Measurements from ENCODE around the gene PRXL2B.

Gene PRXL2B

GRCh38 chr1:2601721-2602303 is 15.2 kb downstream of the PRXL2B start:
- DNase-seq: peak in 1 of 2 experiments; percentile 8

DNA sequence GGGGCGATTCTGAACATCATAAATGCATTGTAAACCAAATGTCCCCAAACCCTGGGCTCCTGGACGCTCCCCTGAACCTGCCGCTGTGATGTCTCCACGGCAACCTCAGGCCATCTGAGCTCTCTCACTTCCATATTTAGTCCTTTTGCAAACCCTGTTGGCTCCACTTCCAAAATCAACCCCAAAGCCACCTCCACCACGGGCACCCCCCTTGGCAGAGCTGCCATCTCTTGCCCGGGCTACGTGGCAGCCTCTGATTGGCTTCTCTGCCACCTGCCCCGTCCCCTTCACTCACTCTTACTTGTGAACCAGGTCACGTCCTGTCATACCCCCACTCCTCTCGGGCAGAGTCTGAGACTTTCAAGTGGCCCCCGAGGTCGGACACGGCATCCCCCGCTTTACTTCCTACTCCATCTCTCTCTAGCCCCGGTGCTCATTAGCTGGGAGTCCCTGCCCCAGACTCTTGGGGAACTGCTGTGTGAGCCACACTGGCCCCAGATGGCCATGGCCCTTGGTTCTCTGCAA is 15.8 kb downstream of the PRXL2B start:
- DNase-seq: peak; percentile 11 to 13

GRCh38 chr1:2602866-2603520 is 16.4 kb downstream of the PRXL2B start:
- DNase-seq: peak in 1 of 2 experiments; percentile 8

GRCh38 chr1:2603521-2604155 is 17.1 kb downstream of the PRXL2B start:
- peak in 1 of 2 experiments; percentile 12 for DNase-seq

DNA sequence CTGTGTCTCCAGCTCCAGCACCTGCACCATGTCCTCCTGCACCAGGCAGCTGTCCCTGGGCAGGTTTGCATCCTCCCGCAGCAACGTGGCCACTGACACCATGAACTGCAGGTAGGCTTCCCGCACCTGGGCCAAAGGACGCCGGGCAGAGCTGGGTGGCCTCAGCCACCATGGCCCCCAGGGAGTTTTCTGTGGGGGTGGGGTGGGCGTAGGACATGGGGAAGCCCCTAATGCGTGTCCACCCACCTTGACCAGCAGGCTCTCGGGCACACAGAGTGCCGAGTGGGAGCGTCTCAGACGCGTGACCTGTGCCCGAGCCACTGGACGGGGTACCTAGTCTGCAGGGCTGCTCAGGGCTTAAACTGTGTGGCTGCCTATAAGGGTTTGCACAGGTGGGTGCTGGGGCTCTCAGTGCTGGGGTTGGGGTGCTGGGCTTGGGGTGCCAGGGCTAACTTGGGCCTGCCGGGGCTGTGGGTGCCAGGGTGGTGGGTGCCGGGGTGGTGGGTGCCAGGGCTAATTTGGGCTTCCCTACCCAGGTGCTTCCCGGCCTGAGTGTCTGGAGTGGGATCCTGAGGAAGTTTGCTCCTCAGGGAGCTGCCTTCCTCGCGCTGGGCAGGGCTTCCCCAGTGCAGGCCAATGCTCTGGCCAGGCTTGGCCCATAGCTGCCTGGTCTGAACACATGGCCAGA is 17.7 kb downstream of the PRXL2B start:
- DNase-seq: peak; percentile 5 to 10

GRCh38 chr1:2604844-2605508 is 18.4 kb downstream of the PRXL2B start:
- DNase-seq: peak in 1 of 2 experiments; percentile 15

DNA sequence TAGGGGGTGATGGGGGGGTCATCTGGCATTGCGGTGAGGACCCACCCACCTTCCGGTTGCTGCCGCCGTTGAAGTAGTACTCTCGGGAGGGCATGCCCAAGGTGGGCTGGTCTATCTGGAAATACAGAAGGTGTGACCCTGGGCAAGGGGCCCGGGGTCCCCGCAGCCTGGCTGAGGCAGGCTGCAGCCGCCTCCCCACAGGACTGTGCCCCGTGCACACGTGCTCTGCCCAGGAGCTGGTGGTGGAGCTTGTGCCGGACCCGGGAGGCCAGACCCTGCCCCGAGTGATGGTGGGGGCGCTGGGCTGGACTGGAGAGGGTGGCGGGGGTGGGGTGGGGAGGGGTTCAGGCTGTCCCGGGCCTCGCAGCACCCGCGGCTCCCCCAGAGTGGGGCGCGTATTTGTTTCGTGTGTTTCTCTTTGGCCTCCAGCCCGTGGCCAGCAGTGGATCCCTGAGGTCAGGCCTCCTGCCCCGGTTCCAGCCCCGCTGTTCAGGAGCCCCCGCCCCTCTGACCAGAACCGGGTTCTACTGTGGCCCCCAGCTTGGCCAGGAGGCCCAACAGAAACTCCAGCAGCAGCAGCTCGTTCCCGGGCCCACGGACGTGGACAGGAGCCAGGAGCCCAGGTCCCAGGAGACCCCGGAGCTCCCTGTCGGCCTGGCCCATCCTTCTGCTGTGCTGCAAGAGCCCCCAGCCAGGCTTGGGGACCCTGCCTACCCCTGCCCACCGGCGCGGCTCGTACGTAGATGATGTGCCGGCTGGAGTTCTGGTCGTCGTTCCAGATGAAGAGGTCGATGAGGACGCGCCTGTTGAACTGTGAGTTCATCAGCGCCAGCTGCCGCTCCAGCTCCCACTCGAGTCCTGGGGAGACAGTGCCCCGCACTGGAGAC is 19.2 kb downstream of the PRXL2B start:
- peak in 1 of 2 experiments; percentile 5 for DNase-seq

GRCh38 chr1:2606396-2606880 is 19.9 kb downstream of the PRXL2B start:
- DNase-seq: no peak

GRCh38 chr1:2606881-2607621 is 20.5 kb downstream of the PRXL2B start:
- no peak for DNase-seq

- no peak for DNase-seq
Observed at GRCh38 chr1:2607641-2608091, 21.1 kb downstream of the PRXL2B start.

- DNase-seq: no peak
Observed at GRCh38 chr1:2609319-2610035, 22.9 kb downstream of the PRXL2B start.

- DNase-seq: no peak
Observed at GRCh38 chr1:2610036-2610959, 23.7 kb downstream of the PRXL2B start.

GRCh38 chr1:2611031-2611501 is 24.5 kb downstream of the PRXL2B start:
- peak; percentile 52 to 60 for DNase-seq

DNA sequence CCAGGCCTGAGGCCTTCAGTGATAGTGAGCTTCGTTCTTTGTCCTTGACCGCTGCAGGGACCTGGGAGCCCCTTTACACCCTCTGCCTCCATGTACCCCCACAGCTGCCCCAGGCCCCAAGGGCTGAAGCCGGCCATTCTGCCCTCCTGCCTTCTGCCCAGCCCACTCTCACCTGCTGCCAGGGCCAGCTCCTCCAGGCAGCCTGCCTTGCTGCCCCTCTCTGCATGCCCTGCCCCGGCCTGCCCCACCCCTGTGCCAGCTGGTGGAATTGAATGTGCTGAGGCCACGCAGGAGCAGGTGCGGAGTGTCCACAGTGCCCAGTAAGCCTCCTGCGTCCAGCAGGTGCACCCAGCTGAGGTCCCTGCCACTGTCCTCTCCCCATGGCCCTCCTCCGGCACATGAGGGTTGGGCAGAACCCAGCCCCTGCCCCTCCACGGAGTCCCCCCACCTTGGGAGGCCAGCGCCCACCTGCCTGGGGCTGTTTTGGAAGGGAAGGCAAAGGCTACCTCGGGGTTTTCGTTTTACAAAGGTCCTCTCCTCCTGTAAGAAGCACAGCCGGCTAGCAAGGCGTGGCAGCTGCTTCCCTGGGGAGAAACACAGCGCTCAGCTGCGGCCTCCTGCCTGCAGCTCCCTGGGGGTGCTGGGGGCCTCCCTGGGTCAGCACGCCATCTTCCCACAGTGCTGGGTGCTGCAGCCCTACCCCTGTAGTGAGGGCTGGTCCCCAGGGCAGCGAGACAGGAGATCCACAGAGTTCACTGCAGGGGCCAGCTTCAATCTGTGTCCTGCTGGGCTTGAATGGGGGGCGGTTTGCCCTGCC is 25.3 kb downstream of the PRXL2B start:
- DNase-seq: no peak

DNA sequence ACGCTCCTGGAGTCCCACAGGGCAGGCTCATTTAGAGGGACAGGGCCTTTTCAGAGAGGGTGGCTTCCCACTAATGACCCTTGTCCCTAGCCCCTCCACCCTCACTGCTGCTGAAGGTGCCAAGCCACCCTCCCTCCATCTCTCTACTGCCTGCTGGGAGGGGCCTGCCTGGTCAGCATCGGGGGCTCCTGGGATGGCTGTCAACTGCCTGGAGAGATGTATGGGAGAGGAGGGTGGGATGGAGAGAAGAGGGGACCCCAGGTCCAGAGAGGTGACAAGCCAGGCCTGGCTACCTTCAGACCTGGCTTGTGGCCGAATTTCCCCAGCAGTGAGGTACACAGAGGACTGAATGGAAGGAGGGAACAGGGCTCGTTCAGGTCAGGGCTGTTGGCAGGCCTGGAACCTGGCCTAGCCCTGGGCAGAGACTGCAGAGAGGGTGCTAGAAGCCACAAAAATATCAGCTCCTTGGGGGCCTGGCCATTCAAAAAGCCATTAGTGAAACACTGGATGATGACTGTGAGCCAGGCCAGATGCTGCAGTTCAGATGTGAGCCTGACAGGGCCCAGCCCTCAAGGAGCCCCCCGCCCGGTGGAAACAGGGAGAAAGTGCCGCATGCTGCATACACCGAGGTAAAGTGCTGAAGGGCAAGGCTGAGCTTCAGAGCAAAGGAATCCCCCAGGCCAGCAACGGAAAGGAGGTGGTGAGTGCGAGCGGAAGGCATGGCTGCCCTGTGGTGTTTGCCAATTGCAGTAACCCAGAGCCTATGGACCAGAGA is 26.2 kb downstream of the PRXL2B start:
- DNase-seq: no peak

DNA sequence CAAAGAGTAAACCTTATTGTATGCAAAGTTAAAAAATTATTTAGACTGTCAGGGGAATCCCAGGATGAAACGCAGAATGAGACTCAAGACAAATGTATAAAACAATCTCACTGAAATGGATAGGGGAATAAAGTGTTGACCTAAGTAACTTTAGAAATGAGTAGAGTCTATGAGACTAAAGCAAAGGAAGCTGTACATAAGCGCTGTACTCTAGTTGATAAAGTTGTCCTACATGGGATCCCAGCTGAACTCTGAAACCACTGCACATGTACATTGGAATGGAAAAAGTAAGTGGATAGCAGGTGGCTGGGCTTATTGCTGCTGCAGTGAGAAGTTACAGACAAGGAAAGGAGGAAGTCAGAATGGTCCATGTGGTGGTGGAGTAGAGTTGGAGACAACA is 27.6 kb downstream of the PRXL2B start:
- no peak for DNase-seq

GRCh38 chr1:2617971-2618470 is 31.4 kb downstream of the PRXL2B start:
- DNase-seq: no peak

Data from activated T-cell treated with anti-CD3 and anti-CD28 coated beads, Interleukin-2, amount 50 U/mL, for 48 hours (primary cell).